ENCODE data around the gene LRP1B. TPM values are rescaled to one million over a fixed set of nuclear protein-coding genes. Genes with fewer than 3 reads are reported as not detected.
"Not testable (repeated sequence)": the region's sequence is repeated elsewhere in the genome, so short reads cannot be mapped to it uniquely, and the experiment has no call there.

The LRP1B gene
- total RNA-seq, 2 donors from 2014 or later, result 0.02 TPM; not detected in 1

DNA sequence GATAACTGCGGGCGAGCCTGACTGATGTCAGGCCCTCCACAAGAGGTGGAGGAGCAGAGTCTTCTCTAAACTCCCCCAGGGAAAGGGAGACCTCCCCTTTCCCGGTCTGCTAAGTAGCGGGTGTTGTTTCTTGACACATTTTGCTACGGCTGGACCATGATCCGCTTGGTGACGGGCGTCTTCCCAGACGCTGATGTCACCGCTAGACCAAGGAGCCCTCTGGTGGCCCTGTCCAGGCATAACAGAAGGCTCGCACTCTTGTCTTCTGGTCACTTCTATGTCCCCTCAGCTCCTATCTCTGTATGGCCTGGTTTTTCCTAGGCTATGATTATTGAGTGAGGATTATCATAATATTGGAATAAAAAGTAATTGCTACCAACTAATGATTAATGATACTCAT lies 1166.5 kb downstream of the LRP1B start:
- not testable (repeated sequence) for H3K36me3 Mint-ChIP-seq (ENCODE audit: low read depth); H3K27ac Mint-ChIP-seq; ATAC-seq; DNase-seq; H3K9me3 ChIP-seq (ENCODE audit: control insufficient read depth, low read length, poor library complexity, severe bottlenecking); H3K27me3 Mint-ChIP-seq; H3K4me3 Mint-ChIP-seq; H3K4me1 Mint-ChIP-seq

DNA sequence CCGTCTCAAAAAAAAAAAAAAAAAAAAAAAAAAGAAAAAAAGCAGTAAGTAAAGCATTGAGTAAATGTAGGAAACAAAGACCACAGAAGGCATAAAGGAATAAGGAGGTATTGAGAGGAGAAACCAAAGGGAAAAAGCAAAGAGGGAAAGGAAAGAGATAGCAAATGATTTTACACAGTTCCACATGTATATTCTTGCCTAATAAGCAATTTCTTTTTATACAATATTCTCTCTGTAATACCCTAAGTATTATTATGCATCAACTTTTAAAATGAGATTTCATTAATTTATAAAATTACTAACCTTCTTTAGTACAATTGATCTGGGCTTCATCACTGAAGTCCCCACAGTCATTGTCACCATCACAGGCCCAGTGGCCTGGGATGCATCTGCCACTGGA lies 1180.9 kb downstream of the LRP1B start:
- H3K36me3 Mint-ChIP-seq (ENCODE audit: low read depth), result no peaks in the 10 kb centered on the region
- ATAC-seq, result no peak
- H3K27ac Mint-ChIP-seq, result no peak overlapping the region
- H3K4me3 Mint-ChIP-seq, result no peak overlapping the region
- no peak for DNase-seq
- H3K4me1 Mint-ChIP-seq, result no peaks in the 10 kb centered on the region
- H3K27me3 Mint-ChIP-seq, result no peaks in the 10 kb centered on the region
- H3K9me3 ChIP-seq (ENCODE audit: control insufficient read depth, low read length, poor library complexity, severe bottlenecking), result no peaks in the 10 kb centered on the region

DNA sequence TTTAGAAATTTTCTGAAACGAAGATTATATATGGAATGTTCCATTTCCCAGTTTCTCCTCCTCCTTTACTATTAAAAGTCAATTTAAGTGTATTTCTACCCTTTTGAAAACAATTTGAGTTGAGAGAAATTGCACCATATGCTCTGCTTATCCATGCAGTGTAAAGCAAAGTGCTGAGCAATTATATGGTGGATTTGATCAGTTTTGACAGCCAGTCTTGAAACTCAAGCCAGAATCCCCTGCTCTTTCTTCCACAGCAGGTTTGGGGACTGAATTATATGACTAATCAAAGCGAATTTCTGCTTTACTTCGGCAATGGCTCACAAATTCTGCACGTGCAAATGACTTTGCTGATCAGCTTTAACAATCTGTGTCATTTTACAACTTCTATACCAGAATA lies 1183.6 kb downstream of the LRP1B start:
- H3K4me3 Mint-ChIP-seq, result no peak overlapping the region
- no peaks in the 10 kb centered on the region for H3K9me3 ChIP-seq (ENCODE audit: control insufficient read depth, low read length, poor library complexity, severe bottlenecking)
- no peak overlapping the region for H3K27ac Mint-ChIP-seq
- no peak for ATAC-seq
- no peaks in the 10 kb centered on the region for H3K4me1 Mint-ChIP-seq
- H3K27me3 Mint-ChIP-seq, result no peaks in the 10 kb centered on the region
- DNase-seq, result no peak
- no peaks in the 10 kb centered on the region for H3K36me3 Mint-ChIP-seq (ENCODE audit: low read depth)

DNA sequence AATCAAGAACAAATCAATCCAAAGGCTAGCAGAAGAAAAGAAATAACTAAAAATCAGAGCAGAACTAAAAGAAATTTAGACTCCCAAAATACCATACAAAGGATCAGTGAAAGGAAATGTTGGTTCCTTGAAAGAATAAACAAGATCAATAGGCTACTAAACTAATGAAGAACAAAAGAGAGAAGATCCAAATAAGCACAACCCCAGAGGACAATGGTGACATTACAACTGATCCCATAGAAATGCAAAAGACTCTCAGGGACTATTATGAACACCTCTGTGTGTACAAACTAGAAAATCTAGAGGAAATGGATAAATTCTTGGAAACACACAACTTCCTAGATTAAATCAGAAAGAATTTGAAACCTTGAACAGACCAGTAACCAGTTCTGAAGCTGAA lies 1186.9 kb downstream of the LRP1B start:
- Mint-ChIP-seq H3K4me1 (no peaks in the 10 kb centered on the region), H3K36me3 (ENCODE audit: low read depth) (no peaks in the 10 kb centered on the region), H3K4me3 (no peak overlapping the region), H3K27me3 (no peaks in the 10 kb centered on the region), H3K27ac (no peak overlapping the region)
- ATAC-seq (no peak), DNase-seq (no peak)
- no peaks in the 10 kb centered on the region for H3K9me3 ChIP-seq (ENCODE audit: control insufficient read depth, low read length, poor library complexity, severe bottlenecking)

DNA sequence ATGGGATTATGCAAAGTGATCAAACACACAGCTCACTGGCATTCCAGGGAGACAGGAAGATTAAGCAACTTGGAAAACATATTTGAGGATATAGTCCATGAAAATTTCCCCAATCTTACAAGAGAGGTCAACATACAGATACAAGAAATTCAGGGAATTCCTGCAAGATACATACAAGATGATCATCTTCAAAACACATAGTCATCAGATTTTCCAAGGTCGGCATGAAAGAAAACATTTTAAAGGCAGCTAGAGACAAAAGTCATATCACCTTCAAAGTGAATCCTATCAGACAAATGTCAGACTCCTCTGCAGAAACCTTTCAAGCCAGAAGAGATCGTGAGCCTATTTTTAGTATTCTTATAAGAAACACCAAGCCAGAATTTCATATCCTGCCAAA lies 1188.5 kb downstream of the LRP1B start:
- no peaks in the 10 kb centered on the region for H3K27me3 Mint-ChIP-seq
- no peak overlapping the region for H3K4me3 Mint-ChIP-seq
- no peak for ATAC-seq
- no peaks in the 10 kb centered on the region for H3K9me3 ChIP-seq (ENCODE audit: control insufficient read depth, low read length, poor library complexity, severe bottlenecking)
- no peak for DNase-seq
- no peaks in the 10 kb centered on the region for H3K4me1 Mint-ChIP-seq
- H3K27ac Mint-ChIP-seq, result no peak overlapping the region
- no peaks in the 10 kb centered on the region for H3K36me3 Mint-ChIP-seq (ENCODE audit: low read depth)

DNA sequence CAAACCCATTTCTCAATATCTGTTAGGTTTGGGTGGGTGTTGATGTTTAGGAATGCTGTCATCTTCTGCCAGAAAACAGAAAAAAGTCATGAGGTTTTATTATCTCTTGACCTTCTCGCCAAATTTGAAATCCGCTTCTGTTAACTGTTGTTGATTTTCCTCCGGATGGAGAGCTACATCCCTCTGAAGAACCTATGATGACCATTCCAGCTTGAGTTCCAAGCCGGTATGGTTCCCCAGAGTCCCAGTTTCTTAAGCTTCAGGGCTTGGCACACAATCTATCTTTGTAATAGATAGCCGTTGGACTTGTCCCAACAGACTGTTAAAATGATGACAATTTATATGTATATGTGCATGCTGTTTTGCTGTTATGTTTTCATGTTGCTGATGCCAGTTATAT lies 1201.0 kb downstream of the LRP1B start:
- H3K9me3 ChIP-seq (ENCODE audit: control insufficient read depth, low read length, poor library complexity, severe bottlenecking), result no peaks in the 10 kb centered on the region
- Mint-ChIP-seq H3K27ac (no peak overlapping the region), H3K4me3 (no peak overlapping the region), H3K4me1 (no peaks in the 10 kb centered on the region), H3K27me3 (no peaks in the 10 kb centered on the region), H3K36me3 (ENCODE audit: low read depth) (no peaks in the 10 kb centered on the region)
- DNase-seq (no peak), ATAC-seq (no peak)

DNA sequence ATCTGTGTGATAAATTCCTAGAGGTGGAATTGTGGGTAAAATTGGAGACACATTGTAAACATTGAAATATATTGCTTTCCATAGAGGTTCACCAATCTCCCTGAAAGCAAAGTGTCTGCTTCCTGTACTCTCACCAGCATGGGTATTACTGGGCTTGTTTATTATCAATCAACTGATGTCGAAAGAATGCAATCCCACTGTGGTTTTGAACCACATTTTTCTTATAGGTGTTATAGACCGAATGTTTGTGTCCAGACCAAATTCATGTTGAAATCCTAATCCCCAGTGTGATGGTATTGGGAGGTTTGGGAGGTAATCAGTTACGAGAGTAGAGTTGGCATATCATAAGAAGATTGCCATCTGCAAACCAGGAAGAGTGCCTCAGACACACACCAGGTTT lies 1212.4 kb downstream of the LRP1B start:
- Mint-ChIP-seq H3K36me3 (ENCODE audit: low read depth) (no peaks in the 10 kb centered on the region), H3K4me3 (no peak overlapping the region), H3K27ac (no peak overlapping the region), H3K4me1 (no peaks in the 10 kb centered on the region), H3K27me3 (no peaks in the 10 kb centered on the region)
- no peak for ATAC-seq
- no peaks in the 10 kb centered on the region for H3K9me3 ChIP-seq (ENCODE audit: control insufficient read depth, low read length, poor library complexity, severe bottlenecking)
- DNase-seq, result no peak

DNA sequence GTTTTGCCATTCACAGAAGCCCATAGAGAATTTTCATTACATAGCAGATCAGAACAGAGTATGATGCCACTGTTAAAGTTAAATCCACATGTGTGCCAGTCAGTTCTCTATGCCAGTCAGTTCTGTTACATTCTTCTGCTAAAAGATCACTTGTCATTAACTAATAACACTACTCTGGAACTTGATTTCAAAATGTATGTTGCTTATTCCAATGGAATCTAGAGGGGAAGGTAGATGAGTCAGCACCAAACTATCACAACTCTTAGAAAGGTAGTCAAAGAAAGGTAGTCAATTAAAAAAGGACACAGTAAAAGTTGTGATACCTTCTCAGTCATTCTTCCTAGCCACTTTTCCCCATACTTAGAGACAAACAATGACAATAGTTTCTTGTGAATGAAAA lies 1214.4 kb downstream of the LRP1B start:
- DNase-seq (no peak), ATAC-seq (no peak)
- Mint-ChIP-seq H3K4me3 (no peak overlapping the region), H3K4me1 (no peaks in the 10 kb centered on the region), H3K27me3 (no peaks in the 10 kb centered on the region), H3K27ac (no peak overlapping the region), H3K36me3 (ENCODE audit: low read depth) (no peaks in the 10 kb centered on the region)
- no peaks in the 10 kb centered on the region for H3K9me3 ChIP-seq (ENCODE audit: control insufficient read depth, low read length, poor library complexity, severe bottlenecking)

DNA sequence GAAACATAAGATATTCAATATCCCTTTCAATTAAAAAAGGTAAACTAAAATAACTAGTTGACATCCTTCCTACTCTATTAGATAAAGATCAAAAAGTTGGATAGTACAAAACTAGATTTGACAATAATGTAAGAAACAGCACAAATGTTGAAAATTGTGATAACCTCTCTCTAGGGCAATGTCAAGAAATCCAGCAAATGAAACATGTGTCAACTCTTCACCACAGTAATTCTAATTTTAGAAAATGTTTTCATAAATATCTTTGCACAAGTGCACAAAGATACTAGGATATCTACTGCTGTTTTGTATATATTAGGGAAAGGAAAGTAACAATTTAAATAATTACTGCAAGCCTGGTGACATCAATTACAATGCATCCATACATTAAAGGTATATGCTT lies 1220.1 kb downstream of the LRP1B start:
- no peak overlapping the region for H3K4me3 Mint-ChIP-seq
- no peaks in the 10 kb centered on the region for H3K27me3 Mint-ChIP-seq
- no peaks in the 10 kb centered on the region for H3K36me3 Mint-ChIP-seq (ENCODE audit: low read depth)
- ATAC-seq, result no peak
- no peaks in the 10 kb centered on the region for H3K9me3 ChIP-seq (ENCODE audit: control insufficient read depth, low read length, poor library complexity, severe bottlenecking)
- no peak overlapping the region for H3K27ac Mint-ChIP-seq
- H3K4me1 Mint-ChIP-seq, result no peaks in the 10 kb centered on the region
- no peak for DNase-seq

DNA sequence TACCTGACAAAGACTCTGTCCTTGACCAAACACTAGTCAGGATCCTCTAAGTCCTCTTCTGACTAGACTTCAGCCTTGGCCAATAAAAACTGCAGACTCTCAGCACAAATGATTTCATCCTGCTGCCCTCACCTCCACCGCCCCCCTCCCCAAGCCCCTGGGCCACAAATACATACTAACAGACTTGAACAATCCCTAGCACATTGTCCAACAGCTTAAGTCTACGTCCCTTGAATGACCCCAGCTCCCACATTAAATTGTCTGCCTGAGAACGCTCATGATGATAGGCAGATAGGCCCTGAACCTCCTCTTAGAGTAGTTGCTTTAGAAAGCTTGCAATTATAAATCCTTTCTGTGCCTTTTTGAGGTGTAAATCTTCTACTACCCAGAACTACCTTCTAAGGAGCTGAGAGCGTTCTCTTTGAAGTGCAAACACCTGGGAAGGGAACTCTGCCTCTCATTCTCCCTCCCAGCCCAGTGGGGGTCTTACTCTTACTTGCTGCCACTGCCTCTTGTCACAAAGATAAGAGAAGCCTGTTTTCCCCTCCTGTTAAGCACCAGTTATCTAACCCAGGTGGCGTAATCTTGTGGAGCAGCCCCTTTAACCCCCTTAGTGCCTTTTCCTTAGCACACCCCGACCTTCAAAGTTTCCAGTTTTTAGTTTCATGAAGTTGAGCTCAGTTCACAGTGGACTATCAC lies 1225.6 kb downstream of the LRP1B start:
- H3K4me1 Mint-ChIP-seq, result no peaks in the 10 kb centered on the region
- H3K4me3 Mint-ChIP-seq, result no peak overlapping the region
- no peaks in the 10 kb centered on the region for H3K9me3 ChIP-seq (ENCODE audit: control insufficient read depth, low read length, poor library complexity, severe bottlenecking)
- ATAC-seq (no peak), DNase-seq (no peak)
- H3K27me3 Mint-ChIP-seq, result no peaks in the 10 kb centered on the region
- no peaks in the 10 kb centered on the region for H3K36me3 Mint-ChIP-seq (ENCODE audit: low read depth)
- no peak overlapping the region for H3K27ac Mint-ChIP-seq

DNA sequence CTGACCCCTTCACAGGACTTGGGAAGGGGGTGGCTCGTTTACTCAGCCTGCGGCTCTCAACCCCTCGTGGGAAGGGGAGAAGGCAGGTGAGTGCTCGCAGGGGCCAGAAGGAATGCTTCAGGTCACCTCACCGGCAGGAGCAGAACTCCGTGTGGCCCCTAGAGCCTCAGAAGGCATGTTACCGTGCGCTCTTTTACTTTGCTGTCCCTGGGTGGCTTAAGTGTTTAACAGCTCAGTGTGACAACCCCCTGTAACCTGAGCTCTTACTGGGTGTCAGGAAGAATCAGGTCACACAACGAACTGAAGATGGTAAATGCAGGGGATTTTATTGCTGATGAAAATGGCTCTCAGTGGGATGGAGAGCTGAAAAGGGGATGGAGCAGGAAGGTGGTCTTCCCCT lies 1235.4 kb downstream of the LRP1B start:
- peaks cover 2% of the 10 kb centered on the region for H3K9me3 ChIP-seq (ENCODE audit: control insufficient read depth, low read length, poor library complexity, severe bottlenecking)
- Mint-ChIP-seq H3K27ac (no peak overlapping the region), H3K4me1 (no peaks in the 10 kb centered on the region), H3K36me3 (ENCODE audit: low read depth) (no peaks in the 10 kb centered on the region), H3K4me3 (no peak overlapping the region), H3K27me3 (no peaks in the 10 kb centered on the region)
- DNase-seq (no peak), ATAC-seq (no peak)

DNA sequence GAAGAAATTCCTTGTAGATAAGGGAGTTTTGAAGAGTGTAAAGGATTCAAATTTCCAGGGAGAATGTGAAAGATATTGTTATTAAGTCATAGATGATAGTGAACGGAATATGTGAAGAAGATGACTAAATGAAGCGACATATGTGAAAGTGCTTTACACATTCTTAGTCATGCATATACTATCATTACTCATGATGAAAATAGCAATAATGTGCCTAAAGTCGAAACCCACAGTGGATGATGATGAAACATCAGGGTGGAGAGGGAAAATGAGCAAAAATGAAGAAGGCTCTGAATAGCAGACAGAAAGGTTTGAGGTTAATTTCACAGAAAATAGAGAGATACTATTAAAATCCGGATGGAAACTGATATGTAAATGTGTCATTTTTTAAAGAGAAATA lies 1237.1 kb downstream of the LRP1B start:
- H3K4me1 Mint-ChIP-seq, result no peaks in the 10 kb centered on the region
- ATAC-seq, result no peak
- no peak overlapping the region for H3K27ac Mint-ChIP-seq
- no peaks in the 10 kb centered on the region for H3K36me3 Mint-ChIP-seq (ENCODE audit: low read depth)
- no peak overlapping the region for H3K4me3 Mint-ChIP-seq
- no peaks in the 10 kb centered on the region for H3K27me3 Mint-ChIP-seq
- DNase-seq, result no peak
- peaks cover 2% of the 10 kb centered on the region for H3K9me3 ChIP-seq (ENCODE audit: control insufficient read depth, low read length, poor library complexity, severe bottlenecking)

DNA sequence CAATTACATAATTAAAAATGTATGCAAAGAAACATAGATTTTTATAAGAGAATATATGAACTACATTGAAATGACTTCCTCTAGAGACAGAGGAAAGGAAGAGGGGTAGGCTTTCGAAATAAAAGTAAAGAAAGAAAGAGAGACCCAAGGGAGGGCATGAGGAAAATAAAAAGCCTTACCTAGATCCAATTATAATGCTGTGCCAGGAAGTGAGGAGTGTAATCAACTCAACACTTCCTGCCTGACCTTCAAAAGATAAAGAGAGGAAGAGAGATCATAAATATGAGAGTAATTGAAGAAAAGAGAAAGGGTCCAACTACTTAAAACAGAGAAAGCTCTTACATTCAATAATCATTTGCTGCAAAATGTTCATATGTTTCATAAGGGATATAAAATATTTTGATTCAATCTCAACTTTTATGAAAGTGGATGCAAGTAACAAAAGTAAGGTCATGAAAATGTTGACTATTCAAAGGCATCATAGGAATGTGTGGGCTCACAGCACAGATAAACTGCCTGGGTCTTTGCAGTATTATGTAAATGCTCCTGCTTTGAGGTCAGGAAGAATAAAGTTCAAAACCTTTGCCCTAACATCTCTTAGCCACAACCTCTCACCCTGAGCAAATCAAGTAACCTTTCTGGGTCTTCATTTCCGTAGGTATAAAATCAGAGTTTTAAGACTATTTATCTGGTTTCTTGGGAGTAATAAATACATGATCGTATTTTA lies 1237.7 kb downstream of the LRP1B start:
- ATAC-seq (no peak), DNase-seq (no peak)
- H3K9me3 ChIP-seq (ENCODE audit: control insufficient read depth, low read length, poor library complexity, severe bottlenecking), result peaks cover 2% of the 10 kb centered on the region
- Mint-ChIP-seq H3K4me3 (no peak overlapping the region), H3K27me3 (no peaks in the 10 kb centered on the region), H3K36me3 (ENCODE audit: low read depth) (no peaks in the 10 kb centered on the region), H3K27ac (no peak overlapping the region), H3K4me1 (no peaks in the 10 kb centered on the region)

DNA sequence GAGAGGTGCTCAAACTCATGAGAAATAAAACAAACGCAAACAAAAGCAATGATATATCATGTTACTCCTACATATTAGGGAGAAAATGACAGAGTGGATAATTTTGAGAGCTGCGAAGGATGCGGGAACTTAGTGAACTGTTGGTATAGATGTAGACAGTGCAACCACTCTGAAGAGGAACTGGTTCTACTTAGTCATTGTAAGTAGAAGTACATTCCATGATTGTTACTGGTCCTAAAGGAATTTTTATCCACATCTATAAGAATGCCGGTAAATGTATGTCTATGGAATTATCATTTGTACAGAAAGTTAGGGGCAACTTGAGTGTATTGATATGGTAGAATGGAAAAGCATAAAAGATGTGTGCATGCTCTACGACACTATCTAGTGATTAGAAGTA lies 1238.4 kb downstream of the LRP1B start:
- ATAC-seq (no peak), DNase-seq (no peak)
- H3K27me3 Mint-ChIP-seq, result no peaks in the 10 kb centered on the region
- no peaks in the 10 kb centered on the region for H3K36me3 Mint-ChIP-seq (ENCODE audit: low read depth)
- H3K27ac Mint-ChIP-seq, result no peak overlapping the region
- H3K9me3 ChIP-seq (ENCODE audit: control insufficient read depth, low read length, poor library complexity, severe bottlenecking), result peaks cover 2% of the 10 kb centered on the region
- H3K4me1 Mint-ChIP-seq, result no peaks in the 10 kb centered on the region
- H3K4me3 Mint-ChIP-seq, result no peak overlapping the region

Data from T-helper 17 cell (primary cell).